Vagina (tissue), 2 donors: ENCODE data around the gene DGCR8. TPM values are rescaled to one million over a fixed set of nuclear protein-coding genes. Genes with fewer than 3 reads are reported as not detected.

Experiments used
- DNase-seq, 2 donors: peaks; one replicate each; pipeline ENCODE4 v3.0.0-alpha.2; 2017; ENCODE audit errors: extremely low spot score in 2 of 2
- H3K27ac ChIP-seq: fragments of 200-600 bp; sonication (generic); one replicate; pipeline ENCODE4 v1.5.1; 2019
- H3K27me3 ChIP-seq: fragments of 200-600 bp; sonication (generic); one replicate; pipeline ENCODE4 v1.5.1; 2019
- H3K36me3 ChIP-seq, 2 donors: fragments of 200-600 bp; sonication (generic); one replicate each; pipeline ENCODE4 v1.5.1; 2017 to 2019
- H3K4me1 ChIP-seq: fragments of 200-600 bp; sonication (generic); one replicate; pipeline ENCODE4 v1.5.1; 2019
- H3K4me3 ChIP-seq, 2 donors: fragments of 200-600 bp; sonication (generic); 1 replicate in 1 of 2; 2 replicates in 1 of 2; pipeline ENCODE4 v1.5.1; 2016 to 2019
- H3K9me3 ChIP-seq: fragments of 200-600 bp; sonication (generic); one replicate; pipeline ENCODE4 v1.5.1; 2019
- CTCF ChIP-seq, 3 experiments: fragments of 450-650 bp in 2 of 3; fragments of 200-600 bp in 1 of 3; sonication (generic) in 1 of 3; IDR thresholded peaks; one replicate each; pipeline ENCODE4 v1.5.1; 2017 to 2019; ENCODE audit warnings: antibody characterized with exemption in 3 of 3, mild to moderate bottlenecking in 2 of 3, moderate library complexity in 2 of 3
- POLR2A ChIP-seq, 2 donors: fragments of 450-650 bp; IDR thresholded peaks; one replicate each; pipeline ENCODE4 v1.6.1; 2017; ENCODE audit warnings: antibody characterized with exemption in 2 of 2, mild to moderate bottlenecking in 2 of 2, moderate library complexity in 2 of 2
- POLR2AphosphoS5 ChIP-seq, 2 donors: sonication (generic); formaldehyde crosslinking; IDR thresholded peaks; one replicate each; pipeline ENCODE4 v1.9.0; 2017; ENCODE audit warnings: antibody characterized with exemption in 2 of 2, mild to moderate bottlenecking in 2 of 2, low read depth in 1 of 2; ENCODE audit not compliant: insufficient read depth in 1 of 2
- intact Hi-C: fragments of 100-400 bp; cut with DNase I; formaldehyde crosslinking; loops from one replicate; pipeline ENCODE4 v1.15.1; 2023
- total RNA-seq: library from RNA; depleted of rRNA; stranded (reverse); fragments of >200 nt; gene quantifications from one replicate; pipeline ENCODE4 v1.2.3, GENCODE V29; 2016

DGCR8 gene
- total RNA-seq, 1 donor from 2014 or later, result 27.3 TPM

GRCh38 chr22:20117633-20118299, 37.7 kb downstream of the DGCR8 start:
- H3K9me3 ChIP-seq, result no peaks in the 10 kb centered on the region
- peaks cover 40% of the 10 kb centered on the region for H3K4me1 ChIP-seq
- TF ChIP-seq POLR2A (IDR thresholded peaks at IDR 0.05) (no peak), POLR2AphosphoS5 (IDR thresholded peaks at IDR 0.05; ENCODE audit: insufficient read depth in 1 of 2, low read depth in 1 of 2) (no peak), CTCF (IDR thresholded peaks at IDR 0.05) (no peak)
- no peak for DNase-seq
- intact Hi-C loops, result loop anchor here (10.0 kb wide), 1 partner anchor 1957 kb away; no protein-coding TSS in a partner anchor
- H3K36me3 ChIP-seq, result peaks cover 0 to 52% of the 10 kb centered on the region in 2 donors
- no peaks in the 10 kb centered on the region for H3K27me3 ChIP-seq
- H3K27ac ChIP-seq, result peak overlapping the region; percentile 63
- peak overlapping the region; percentile 73 to 86 for H3K4me3 ChIP-seq

GRCh38 chr22:20118300-20119020, 38.4 kb downstream of the DGCR8 start:
- peaks cover 0 to 48% of the 10 kb centered on the region in 2 donors for H3K36me3 ChIP-seq

GRCh38 chr22:20121856-20122415, 41.9 kb downstream of the DGCR8 start:
- H3K9me3 ChIP-seq, result no peaks in the 10 kb centered on the region

More at GRCh38 chr22:20118300-20119020, 38.4 kb downstream of the DGCR8 start:
- Histone ChIP-seq H3K9me3 (no peaks in the 10 kb centered on the region), H3K27me3 (no peaks in the 10 kb centered on the region), H3K4me3 (peak overlapping the region; percentile 73 to 86), H3K27ac (peak overlapping the region; percentile 63), H3K4me1 (peaks cover 40% of the 10 kb centered on the region)
- intact Hi-C loops, result loop anchor here (10.0 kb wide), 1 partner anchor 1956 kb away; no protein-coding TSS in a partner anchor
- TF ChIP-seq POLR2A (IDR thresholded peaks at IDR 0.05) (no peak), CTCF (IDR thresholded peaks at IDR 0.05) (no peak), POLR2AphosphoS5 (IDR thresholded peaks at IDR 0.05; ENCODE audit: insufficient read depth in 1 of 2, low read depth in 1 of 2) (no peak)
- no peak for DNase-seq

GRCh38 chr22:20123366-20124082, 43.5 kb downstream of the DGCR8 start:
- no peaks in the 10 kb centered on the region for H3K9me3 ChIP-seq
- no peak for DNase-seq
- intact Hi-C loops, result no loop called here
- H3K27ac ChIP-seq, result no peak overlapping the region
- peaks cover 0 to 67% of the 10 kb centered on the region in 2 donors for H3K36me3 ChIP-seq
- no peaks in the 10 kb centered on the region for H3K27me3 ChIP-seq
- TF ChIP-seq POLR2AphosphoS5 (IDR thresholded peaks at IDR 0.05; ENCODE audit: insufficient read depth in 1 of 2, low read depth in 1 of 2) (no peak), CTCF (IDR thresholded peaks at IDR 0.05) (no peak), POLR2A (IDR thresholded peaks at IDR 0.05) (no peak)
- no peak overlapping the region for H3K4me3 ChIP-seq
- H3K4me1 ChIP-seq, result peaks cover 17% of the 10 kb centered on the region

More at GRCh38 chr22:20121856-20122415, 41.9 kb downstream of the DGCR8 start:
- Histone ChIP-seq H3K4me3 (no peak overlapping the region), H3K27ac (no peak overlapping the region), H3K36me3 (peaks cover 0 to 62% of the 10 kb centered on the region in 2 donors), H3K4me1 (peaks cover 25% of the 10 kb centered on the region), H3K27me3 (no peaks in the 10 kb centered on the region)
- TF ChIP-seq CTCF (IDR thresholded peaks at IDR 0.05) (no peak), POLR2AphosphoS5 (IDR thresholded peaks at IDR 0.05; ENCODE audit: insufficient read depth in 1 of 2, low read depth in 1 of 2) (no peak), POLR2A (IDR thresholded peaks at IDR 0.05) (no peak)
- intact Hi-C loops, result no loop called here
- no peak for DNase-seq
